ENCODE measurements around the gene TTC23.

- TF ChIP-seq POLR2A (IDR thresholded peaks at IDR 0.05; ENCODE audit: extremely low read depth, insufficient read length) (no peak), MYC (IDR thresholded peaks at IDR 0.05; ENCODE audit: low read depth, low read length) (no peak)
- TF ChIP-seq, protein P1, sequence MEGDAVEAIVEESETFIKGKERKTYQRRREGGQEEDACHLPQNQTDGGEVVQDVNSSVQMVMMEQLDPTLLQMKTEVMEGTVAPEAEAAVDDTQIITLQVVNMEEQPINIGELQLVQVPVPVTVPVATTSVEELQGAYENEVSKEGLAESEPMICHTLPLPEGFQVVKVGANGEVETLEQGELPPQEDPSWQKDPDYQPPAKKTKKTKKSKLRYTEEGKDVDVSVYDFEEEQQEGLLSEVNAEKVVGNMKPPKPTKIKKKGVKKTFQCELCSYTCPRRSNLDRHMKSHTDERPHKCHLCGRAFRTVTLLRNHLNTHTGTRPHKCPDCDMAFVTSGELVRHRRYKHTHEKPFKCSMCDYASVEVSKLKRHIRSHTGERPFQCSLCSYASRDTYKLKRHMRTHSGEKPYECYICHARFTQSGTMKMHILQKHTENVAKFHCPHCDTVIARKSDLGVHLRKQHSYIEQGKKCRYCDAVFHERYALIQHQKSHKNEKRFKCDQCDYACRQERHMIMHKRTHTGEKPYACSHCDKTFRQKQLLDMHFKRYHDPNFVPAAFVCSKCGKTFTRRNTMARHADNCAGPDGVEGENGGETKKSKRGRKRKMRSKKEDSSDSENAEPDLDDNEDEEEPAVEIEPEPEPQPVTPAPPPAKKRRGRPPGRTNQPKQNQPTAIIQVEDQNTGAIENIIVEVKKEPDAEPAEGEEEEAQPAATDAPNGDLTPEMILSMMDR (IDR thresholded peaks at IDR 0.05; ENCODE audit: low read depth, low read length) = no peak
These were observed 100.5 kb downstream of the TTC23 start for GRCh38 chr15:99148851-99149276.
